Measurements from ENCODE around the gene RNF8. TPM values are rescaled to one million over a fixed set of nuclear protein-coding genes. Genes with fewer than 3 reads are reported as not detected.
"Not testable (repeated sequence)": the region's sequence is repeated elsewhere in the genome, so short reads cannot be mapped to it uniquely, and the experiment has no call there.

RNF8 gene
- total and polyA plus RNA-seq, 2 experiments from 2014 or later = 30.6 to 30.8 TPM

DNA sequence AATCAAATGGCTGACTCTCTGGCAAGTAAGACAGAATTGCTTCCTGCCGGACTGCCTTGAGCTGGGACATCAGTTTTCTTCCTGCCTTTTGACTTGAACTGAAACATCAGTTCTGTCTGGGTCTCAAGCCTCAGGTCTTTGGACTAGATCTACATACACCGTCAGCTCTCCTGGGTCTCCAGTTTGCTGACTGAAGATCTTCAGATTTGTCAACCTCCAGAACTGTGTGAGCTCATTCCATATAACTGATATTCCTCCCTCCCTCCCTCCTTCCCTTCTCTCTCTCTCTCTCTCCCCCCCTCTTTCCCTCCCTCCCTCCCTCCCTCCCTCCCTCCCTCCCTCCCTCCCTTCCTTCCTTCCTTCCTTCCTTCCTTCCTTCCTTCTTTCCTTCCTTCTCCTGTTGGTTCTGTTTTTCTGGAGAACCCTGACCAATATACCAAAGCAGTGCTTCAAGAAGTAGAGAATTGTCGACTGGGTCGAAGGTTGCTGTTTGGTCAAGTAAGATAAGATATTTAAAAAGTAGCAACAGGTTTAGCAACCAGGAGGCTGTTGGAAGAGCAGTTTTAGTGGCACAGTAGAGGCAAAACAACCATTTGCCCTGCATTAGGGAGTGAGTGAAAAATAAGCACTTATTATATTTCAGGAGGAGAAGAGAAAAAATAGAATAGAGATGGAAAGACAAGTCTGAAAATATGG, 46.2 kb downstream of the RNF8 start:
- H3K27ac ChIP-seq = no peak overlapping the region
- H2AFZ ChIP-seq = no peak overlapping the region
- no peak overlapping the region for H3K4me3 ChIP-seq
- no peaks in the 10 kb centered on the region for H3K9me2 ChIP-seq (replicated peaks; ENCODE audit: insufficient read depth)
- H4K20me1 ChIP-seq (ENCODE audit: insufficient read depth, poor library complexity, severe bottlenecking) = no peaks in the 10 kb centered on the region
- no peak overlapping the region for H3K4me2 ChIP-seq
- H3K36me3 ChIP-seq (replicated peaks; ENCODE audit: insufficient read depth, low read depth) = no peaks in the 10 kb centered on the region
- H3K27me3 ChIP-seq = no peaks in the 10 kb centered on the region
- DNase-seq (ENCODE audit: low spot score) = no peak
- no peaks in the 10 kb centered on the region for H3K79me2 ChIP-seq
- no peaks in the 10 kb centered on the region for H3K9me3 ChIP-seq (ENCODE audit: low read depth)
- TF ChIP-seq EZH2 (IDR thresholded peaks at IDR 0.05; ENCODE audit: borderline replicate concordance) (no peak), EZH2phosphoT487 (IDR thresholded peaks at IDR 0.05; ENCODE audit: low read depth, severe bottlenecking, unreplicated experiment) (no peak)
- TF ChIP-seq, protein P1, sequence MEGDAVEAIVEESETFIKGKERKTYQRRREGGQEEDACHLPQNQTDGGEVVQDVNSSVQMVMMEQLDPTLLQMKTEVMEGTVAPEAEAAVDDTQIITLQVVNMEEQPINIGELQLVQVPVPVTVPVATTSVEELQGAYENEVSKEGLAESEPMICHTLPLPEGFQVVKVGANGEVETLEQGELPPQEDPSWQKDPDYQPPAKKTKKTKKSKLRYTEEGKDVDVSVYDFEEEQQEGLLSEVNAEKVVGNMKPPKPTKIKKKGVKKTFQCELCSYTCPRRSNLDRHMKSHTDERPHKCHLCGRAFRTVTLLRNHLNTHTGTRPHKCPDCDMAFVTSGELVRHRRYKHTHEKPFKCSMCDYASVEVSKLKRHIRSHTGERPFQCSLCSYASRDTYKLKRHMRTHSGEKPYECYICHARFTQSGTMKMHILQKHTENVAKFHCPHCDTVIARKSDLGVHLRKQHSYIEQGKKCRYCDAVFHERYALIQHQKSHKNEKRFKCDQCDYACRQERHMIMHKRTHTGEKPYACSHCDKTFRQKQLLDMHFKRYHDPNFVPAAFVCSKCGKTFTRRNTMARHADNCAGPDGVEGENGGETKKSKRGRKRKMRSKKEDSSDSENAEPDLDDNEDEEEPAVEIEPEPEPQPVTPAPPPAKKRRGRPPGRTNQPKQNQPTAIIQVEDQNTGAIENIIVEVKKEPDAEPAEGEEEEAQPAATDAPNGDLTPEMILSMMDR (IDR thresholded peaks at IDR 0.05; ENCODE audit: poor library complexity) = no peak
- no peaks in the 10 kb centered on the region for H3K4me1 ChIP-seq (ENCODE audit: insufficient read depth)
- WGBS (ENCODE audit: low lambda C conversion rate, missing lambda C conversion rate) = 57% methylated on average over 4 of the region's 4 CpGs

DNA sequence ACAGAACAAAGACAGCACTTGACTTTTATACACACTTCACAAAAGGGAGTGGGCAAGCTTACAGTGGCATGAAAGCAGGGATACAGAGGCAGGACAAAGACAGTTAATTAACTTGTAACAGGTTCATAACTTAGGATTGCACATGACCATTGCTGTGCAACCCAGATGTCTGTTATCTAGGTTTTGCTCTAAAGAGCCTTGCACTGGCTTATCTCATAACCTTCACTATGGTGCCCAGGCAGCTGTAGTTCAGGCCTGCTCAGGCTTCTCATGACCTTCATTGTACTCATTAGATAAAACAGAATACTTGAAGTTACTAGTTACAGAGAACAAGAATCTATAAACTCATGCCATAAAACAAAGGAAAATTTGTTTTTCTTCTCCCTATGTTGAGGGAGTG, 47.9 kb downstream of the RNF8 start:
- H3K4me1 ChIP-seq (ENCODE audit: insufficient read depth); H3K4me2 ChIP-seq; H3K4me3 ChIP-seq; DNase-seq (ENCODE audit: low spot score); H2AFZ ChIP-seq; H3K27ac ChIP-seq; H3K9me2 ChIP-seq (replicated peaks; ENCODE audit: insufficient read depth); H3K27me3 ChIP-seq; H3K36me3 ChIP-seq (replicated peaks; ENCODE audit: insufficient read depth, low read depth); H3K79me2 ChIP-seq; H4K20me1 ChIP-seq (ENCODE audit: insufficient read depth, poor library complexity, severe bottlenecking); H3K9me3 ChIP-seq (ENCODE audit: low read depth): not testable (repeated sequence)

DNA sequence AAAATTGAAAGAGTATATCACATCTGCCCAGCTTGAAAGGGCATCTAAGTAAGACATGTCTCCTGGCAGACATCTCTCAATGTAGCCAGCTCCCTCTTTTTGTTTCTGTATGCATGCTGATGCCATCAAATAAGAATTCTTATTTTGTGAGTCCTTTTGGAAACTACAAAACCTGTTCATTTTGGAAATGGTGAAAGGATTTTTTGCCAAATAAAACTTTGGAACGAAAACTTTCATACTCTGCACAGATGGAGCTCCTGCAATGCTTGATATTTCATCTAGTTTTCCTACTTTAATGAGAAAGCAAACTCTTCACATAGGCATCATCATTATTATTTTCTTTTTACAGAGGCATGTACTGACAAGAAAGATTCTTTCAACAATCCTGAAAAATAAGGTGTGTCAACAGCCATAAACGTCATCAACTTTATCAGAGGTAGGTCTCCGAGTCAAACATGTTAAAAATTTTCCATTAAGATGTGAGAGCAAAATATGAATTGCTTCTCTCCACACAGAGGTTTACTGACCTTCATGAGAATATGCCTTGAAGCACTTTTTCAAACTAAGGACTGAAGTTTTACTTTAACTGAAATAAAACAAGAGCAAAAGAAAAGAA, 53.1 kb downstream of the RNF8 start:
- Histone ChIP-seq H4K20me1 (ENCODE audit: insufficient read depth, poor library complexity, severe bottlenecking) (no peaks in the 10 kb centered on the region), H2AFZ (no peak overlapping the region), H3K9me3 (ENCODE audit: low read depth) (no peaks in the 10 kb centered on the region), H3K4me1 (ENCODE audit: insufficient read depth) (no peaks in the 10 kb centered on the region), H3K27me3 (no peaks in the 10 kb centered on the region), H3K36me3 (replicated peaks; ENCODE audit: insufficient read depth, low read depth) (no peaks in the 10 kb centered on the region), H3K27ac (no peak overlapping the region), H3K4me3 (no peak overlapping the region), H3K79me2 (no peaks in the 10 kb centered on the region), H3K4me2 (no peak overlapping the region), H3K9me2 (replicated peaks; ENCODE audit: insufficient read depth) (no peaks in the 10 kb centered on the region)
- TF ChIP-seq EZH2 (IDR thresholded peaks at IDR 0.05; ENCODE audit: borderline replicate concordance) (no peak), EZH2phosphoT487 (IDR thresholded peaks at IDR 0.05; ENCODE audit: low read depth, severe bottlenecking, unreplicated experiment) (no peak)
- TF ChIP-seq, protein P1 (IDR thresholded peaks at IDR 0.05; ENCODE audit: poor library complexity) = no peak
- DNase-seq (ENCODE audit: low spot score) = no peak
- WGBS (ENCODE audit: low lambda C conversion rate, missing lambda C conversion rate) = 66% methylated on average over 3 of the region's 3 CpGs

DNA sequence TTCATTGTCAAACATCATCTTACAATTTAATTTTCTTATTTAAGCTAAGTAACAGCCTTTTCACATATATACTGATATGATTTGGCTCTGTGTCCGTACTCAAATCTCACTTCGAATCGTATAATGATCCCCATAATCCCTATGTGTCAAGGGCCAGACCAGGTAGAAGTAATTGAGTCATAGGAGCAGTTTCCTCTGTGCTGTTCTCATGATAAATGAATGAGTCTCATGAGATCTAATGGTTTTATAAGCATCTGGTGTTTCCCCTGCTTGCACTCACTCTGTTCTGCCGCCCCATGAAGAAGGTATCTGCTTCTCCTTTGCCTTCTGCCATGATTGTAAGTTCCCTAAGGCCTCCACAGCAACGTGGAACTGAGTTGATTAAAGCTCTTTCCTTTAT, 54.2 kb downstream of the RNF8 start:
- Histone ChIP-seq H3K4me2 (no peak overlapping the region), H3K36me3 (replicated peaks; ENCODE audit: insufficient read depth, low read depth) (no peaks in the 10 kb centered on the region), H3K9me3 (ENCODE audit: low read depth) (no peaks in the 10 kb centered on the region), H3K27ac (no peak overlapping the region), H3K9me2 (replicated peaks; ENCODE audit: insufficient read depth) (no peaks in the 10 kb centered on the region), H3K4me3 (no peak overlapping the region), H3K27me3 (no peaks in the 10 kb centered on the region), H3K4me1 (ENCODE audit: insufficient read depth) (no peaks in the 10 kb centered on the region), H4K20me1 (ENCODE audit: insufficient read depth, poor library complexity, severe bottlenecking) (no peaks in the 10 kb centered on the region), H2AFZ (no peak overlapping the region), H3K79me2 (no peaks in the 10 kb centered on the region)
- WGBS (ENCODE audit: low lambda C conversion rate, missing lambda C conversion rate) = 72% methylated on average over 5 of the region's 5 CpGs
- no peak for DNase-seq (ENCODE audit: low spot score)
- TF ChIP-seq EZH2 (IDR thresholded peaks at IDR 0.05; ENCODE audit: borderline replicate concordance) (no peak), EZH2phosphoT487 (IDR thresholded peaks at IDR 0.05; ENCODE audit: low read depth, severe bottlenecking, unreplicated experiment) (no peak)
- TF ChIP-seq, protein P1 (IDR thresholded peaks at IDR 0.05; ENCODE audit: poor library complexity) = no peak

All from hepatocyte (in vitro differentiated cells).